ENCODE data around the gene GMDS.

Gene GMDS

DNA sequence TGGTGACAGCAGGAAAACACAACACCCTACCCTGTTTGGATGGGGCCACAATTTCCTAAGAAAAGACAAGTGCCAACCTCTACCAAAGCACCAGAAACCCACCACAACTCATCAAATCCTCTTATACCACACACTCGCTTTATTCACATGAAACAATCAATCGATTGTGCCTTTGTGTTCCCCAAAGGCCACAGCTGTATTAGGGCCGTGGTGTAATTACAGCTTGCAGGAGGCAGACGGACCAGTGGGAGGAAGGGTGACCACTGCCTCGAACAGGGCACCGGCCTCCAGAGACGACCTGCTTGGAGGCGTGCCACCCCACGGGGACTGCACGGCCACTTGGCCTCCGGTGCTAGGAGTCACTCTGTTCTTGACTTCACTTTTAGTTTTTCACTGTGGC is 371.6 kb downstream of the GMDS start:
- H3K36me3 ChIP-seq (ENCODE audit: insufficient read depth): no peaks in the 10 kb centered on the region
- H3K79me2 ChIP-seq (ENCODE audit: insufficient read depth, low read depth): no peaks in the 10 kb centered on the region
- H2AFZ ChIP-seq (ENCODE audit: low read depth): no peak overlapping the region
- no peaks in the 10 kb centered on the region for H3K27me3 ChIP-seq (ENCODE audit: insufficient read depth, low read depth)
- no peak overlapping the region for H3K4me3 ChIP-seq (IDR thresholded peaks at IDR 0.05; ENCODE audit: insufficient read depth, low read depth, low read length)
- no peak overlapping the region for H3K27ac ChIP-seq
- no peaks in the 10 kb centered on the region for H3K4me1 ChIP-seq (ENCODE audit: low read depth, poor library complexity, severe bottlenecking)
- TF ChIP-seq, protein P1, sequence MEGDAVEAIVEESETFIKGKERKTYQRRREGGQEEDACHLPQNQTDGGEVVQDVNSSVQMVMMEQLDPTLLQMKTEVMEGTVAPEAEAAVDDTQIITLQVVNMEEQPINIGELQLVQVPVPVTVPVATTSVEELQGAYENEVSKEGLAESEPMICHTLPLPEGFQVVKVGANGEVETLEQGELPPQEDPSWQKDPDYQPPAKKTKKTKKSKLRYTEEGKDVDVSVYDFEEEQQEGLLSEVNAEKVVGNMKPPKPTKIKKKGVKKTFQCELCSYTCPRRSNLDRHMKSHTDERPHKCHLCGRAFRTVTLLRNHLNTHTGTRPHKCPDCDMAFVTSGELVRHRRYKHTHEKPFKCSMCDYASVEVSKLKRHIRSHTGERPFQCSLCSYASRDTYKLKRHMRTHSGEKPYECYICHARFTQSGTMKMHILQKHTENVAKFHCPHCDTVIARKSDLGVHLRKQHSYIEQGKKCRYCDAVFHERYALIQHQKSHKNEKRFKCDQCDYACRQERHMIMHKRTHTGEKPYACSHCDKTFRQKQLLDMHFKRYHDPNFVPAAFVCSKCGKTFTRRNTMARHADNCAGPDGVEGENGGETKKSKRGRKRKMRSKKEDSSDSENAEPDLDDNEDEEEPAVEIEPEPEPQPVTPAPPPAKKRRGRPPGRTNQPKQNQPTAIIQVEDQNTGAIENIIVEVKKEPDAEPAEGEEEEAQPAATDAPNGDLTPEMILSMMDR (conservative IDR thresholded peaks at IDR 0.05; ENCODE audit: low read depth, low read length): no peak
- H4K20me1 ChIP-seq (ENCODE audit: insufficient read depth): no peaks in the 10 kb centered on the region
- H3K9ac ChIP-seq: no peak overlapping the region
- no peak overlapping the region for H3K4me2 ChIP-seq

DNA sequence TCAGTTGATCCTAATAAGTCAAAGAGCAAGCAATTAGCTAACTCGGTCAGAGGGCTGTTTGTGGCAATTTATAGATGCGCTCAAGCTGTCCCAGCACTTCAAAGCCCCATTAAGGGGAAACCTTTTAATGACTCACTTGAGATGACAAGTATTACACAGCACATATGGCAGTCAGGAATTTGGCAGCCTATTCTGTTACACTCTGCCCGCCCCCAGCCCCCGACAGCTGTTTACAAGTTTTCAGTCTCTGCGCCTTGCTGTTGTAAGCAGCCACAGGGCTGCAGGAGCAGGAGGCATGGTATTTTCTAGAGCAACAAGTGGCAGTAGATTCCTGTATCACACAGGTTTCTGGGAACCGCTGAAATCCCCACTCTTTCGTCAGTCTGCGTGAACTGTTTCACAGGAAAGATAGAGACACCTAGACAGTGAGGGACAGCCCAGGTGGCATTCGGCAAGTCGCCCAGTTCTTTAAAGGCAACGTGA is 372.7 kb downstream of the GMDS start:
- TF ChIP-seq, protein P1 (conservative IDR thresholded peaks at IDR 0.05; ENCODE audit: low read depth, low read length): no peak

DNA sequence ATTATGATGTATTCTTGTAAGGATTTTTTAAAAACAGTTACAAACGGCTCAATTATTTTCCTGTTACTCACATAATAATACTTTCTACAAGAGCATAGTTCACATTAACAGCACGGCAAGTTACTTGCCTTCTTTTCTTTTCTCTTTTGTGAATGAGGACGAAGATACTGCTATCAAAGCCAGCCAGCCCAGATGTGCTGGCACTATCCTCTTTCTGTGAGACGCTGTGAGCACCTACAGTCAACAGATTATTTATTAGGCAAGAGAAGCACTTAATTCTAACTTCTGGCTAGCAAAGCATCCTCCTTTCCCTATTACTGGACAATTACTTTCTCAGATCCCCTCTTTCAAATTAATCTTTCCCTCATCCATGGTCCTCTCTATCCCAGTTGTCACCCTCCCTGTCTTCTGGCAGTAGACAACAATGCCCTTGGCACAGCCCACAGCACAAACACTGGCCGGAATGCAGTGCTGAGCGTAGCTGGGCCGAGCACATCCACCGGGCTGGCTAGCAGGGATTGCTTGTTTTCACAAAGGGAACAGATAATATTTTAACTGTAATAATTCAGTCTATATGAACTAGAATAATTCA is 373.6 kb downstream of the GMDS start:
- Histone ChIP-seq H3K27me3 (ENCODE audit: insufficient read depth, low read depth) (no peaks in the 10 kb centered on the region), H3K36me3 (ENCODE audit: insufficient read depth) (no peaks in the 10 kb centered on the region), H3K9ac (no peak overlapping the region), H3K4me2 (no peak overlapping the region), H3K4me3 (IDR thresholded peaks at IDR 0.05; ENCODE audit: insufficient read depth, low read depth, low read length) (no peak overlapping the region), H3K4me1 (ENCODE audit: low read depth, poor library complexity, severe bottlenecking) (no peaks in the 10 kb centered on the region), H4K20me1 (ENCODE audit: insufficient read depth) (no peaks in the 10 kb centered on the region), H3K27ac (no peak overlapping the region), H2AFZ (ENCODE audit: low read depth) (no peak overlapping the region), H3K79me2 (ENCODE audit: insufficient read depth, low read depth) (no peaks in the 10 kb centered on the region)
- TF ChIP-seq, protein P1 (conservative IDR thresholded peaks at IDR 0.05; ENCODE audit: low read depth, low read length): no peak

More for the DNA sequence above, 372.7 kb downstream of the GMDS start:
- Histone ChIP-seq H3K27ac (no peak overlapping the region), H3K79me2 (ENCODE audit: insufficient read depth, low read depth) (no peaks in the 10 kb centered on the region), H3K9ac (no peak overlapping the region), H3K4me1 (ENCODE audit: low read depth, poor library complexity, severe bottlenecking) (no peaks in the 10 kb centered on the region), H3K4me2 (no peak overlapping the region), H2AFZ (ENCODE audit: low read depth) (no peak overlapping the region), H3K4me3 (IDR thresholded peaks at IDR 0.05; ENCODE audit: insufficient read depth, low read depth, low read length) (no peak overlapping the region), H3K36me3 (ENCODE audit: insufficient read depth) (no peaks in the 10 kb centered on the region), H3K27me3 (ENCODE audit: insufficient read depth, low read depth) (no peaks in the 10 kb centered on the region), H4K20me1 (ENCODE audit: insufficient read depth) (no peaks in the 10 kb centered on the region)

DNA sequence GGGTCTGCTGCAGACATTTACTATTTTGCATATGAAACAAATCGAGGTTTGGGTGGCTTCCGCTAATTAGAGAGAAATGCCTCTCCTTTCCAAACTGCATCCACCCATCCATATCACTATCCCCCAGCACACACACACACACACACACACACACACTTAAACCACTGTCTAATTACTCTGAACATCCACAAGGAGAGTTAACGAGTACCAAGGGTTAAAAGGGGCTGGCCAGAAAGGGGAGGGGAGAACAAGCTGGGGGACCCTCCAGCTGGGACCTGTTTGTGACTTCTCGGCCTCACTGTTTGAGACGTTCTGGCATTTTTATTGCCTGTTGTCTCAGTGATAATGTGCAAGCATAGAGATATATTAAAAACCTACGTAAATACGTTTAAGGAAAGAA is 374.5 kb downstream of the GMDS start:
- Histone ChIP-seq H3K27me3 (ENCODE audit: insufficient read depth, low read depth) (no peaks in the 10 kb centered on the region), H3K27ac (no peak overlapping the region), H3K9ac (no peak overlapping the region), H3K4me3 (IDR thresholded peaks at IDR 0.05; ENCODE audit: insufficient read depth, low read depth, low read length) (no peak overlapping the region), H3K4me1 (ENCODE audit: low read depth, poor library complexity, severe bottlenecking) (no peaks in the 10 kb centered on the region), H3K4me2 (no peak overlapping the region), H3K36me3 (ENCODE audit: insufficient read depth) (no peaks in the 10 kb centered on the region), H4K20me1 (ENCODE audit: insufficient read depth) (no peaks in the 10 kb centered on the region), H3K79me2 (ENCODE audit: insufficient read depth, low read depth) (no peaks in the 10 kb centered on the region), H2AFZ (ENCODE audit: low read depth) (no peak overlapping the region)
- TF ChIP-seq, protein P1 (conservative IDR thresholded peaks at IDR 0.05; ENCODE audit: low read depth, low read length): no peak

All from KMS-11 (cell line).